Glutamatergic neuron (in vitro differentiated cells): ENCODE measurements around the gene COA1. TPM values are rescaled to one million over a fixed set of nuclear protein-coding genes. Genes with fewer than 3 reads are reported as not detected.

ENCODE experiments used
- DNase-seq: peaks from one replicate; pipeline ENCODE4 v3.0.0; 2022
- H3K27ac Mint-ChIP-seq: one replicate; pipeline ENCODE4 v1.8.0; 2020; ENCODE audit warnings: mild to moderate bottlenecking, mixed read lengths, inconsistent platforms; ENCODE audit not compliant: unreplicated experiment
- H3K27me3 Mint-ChIP-seq: one replicate; pipeline ENCODE4 v1.8.0; 2020; ENCODE audit warnings: mild to moderate bottlenecking, moderate library complexity, mixed read lengths, inconsistent platforms; ENCODE audit not compliant: unreplicated experiment
- H3K36me3 Mint-ChIP-seq: one replicate; pipeline ENCODE4 v1.8.0; 2020; ENCODE audit warnings: mild to moderate bottlenecking, mixed read lengths, inconsistent platforms; ENCODE audit not compliant: unreplicated experiment
- H3K4me1 Mint-ChIP-seq: one replicate; pipeline ENCODE4 v1.8.0; 2020; ENCODE audit warnings: mild to moderate bottlenecking, low read depth, mixed read lengths, inconsistent platforms; ENCODE audit not compliant: unreplicated experiment
- H3K4me3 Mint-ChIP-seq: one replicate; pipeline ENCODE4 v1.8.0; 2020; ENCODE audit warnings: mild to moderate bottlenecking, mixed read lengths, inconsistent platforms; ENCODE audit not compliant: unreplicated experiment
- H3K9me3 Mint-ChIP-seq: one replicate; pipeline ENCODE4 v1.8.0; 2020; ENCODE audit warnings: mild to moderate bottlenecking, moderate library complexity, mixed read lengths, inconsistent platforms; ENCODE audit not compliant: unreplicated experiment
- total RNA-seq: library from RNA; stranded (reverse); fragmentation: NEBNext Ultra II Directional; extraction: Animal tissue kit (Norgen Biotek cat#: 25700); gene quantifications from one replicate; pipeline ENCODE4 v1.2.1, GENCODE V29; 2021; ENCODE audit not compliant: unreplicated experiment
- TF ChIP-seq, protein P1 (sequence below): fragments of 200-600 bp; sonication (generic); IDR thresholded peaks from one replicate; pipeline ENCODE4 v1.5.0; 2021; ENCODE audit not compliant: partially characterized antibody, unreplicated experiment

The COA1 gene
- total RNA-seq, 1 donor from 2014 or later = 73.7 TPM

DNA sequence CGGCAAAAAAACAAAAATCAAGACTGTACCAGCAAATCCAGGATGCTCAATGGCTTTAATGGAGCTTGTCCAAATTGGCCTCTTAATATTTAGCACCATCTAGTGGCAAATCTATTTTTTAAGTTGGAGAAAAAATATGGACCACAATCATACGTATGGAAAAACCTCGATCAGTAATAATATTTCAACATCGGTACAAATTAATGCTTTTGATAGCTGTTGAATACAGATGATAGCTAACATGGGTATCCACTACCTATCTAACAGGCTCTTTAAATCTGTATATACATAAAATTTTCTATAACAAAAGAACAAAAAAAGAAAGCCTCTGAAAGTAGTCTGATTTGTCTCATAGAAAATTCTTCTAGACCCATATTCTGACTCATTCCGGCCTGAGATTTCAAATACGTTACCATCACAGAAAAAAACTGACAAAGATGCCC is 29.2 kb downstream of the COA1 start:
- Mint-ChIP-seq H3K4me1 (peaks cover 18% of the 10 kb centered on the region), H3K36me3 (peaks cover 16% of the 10 kb centered on the region)
- DNase-seq = no peak

DNA sequence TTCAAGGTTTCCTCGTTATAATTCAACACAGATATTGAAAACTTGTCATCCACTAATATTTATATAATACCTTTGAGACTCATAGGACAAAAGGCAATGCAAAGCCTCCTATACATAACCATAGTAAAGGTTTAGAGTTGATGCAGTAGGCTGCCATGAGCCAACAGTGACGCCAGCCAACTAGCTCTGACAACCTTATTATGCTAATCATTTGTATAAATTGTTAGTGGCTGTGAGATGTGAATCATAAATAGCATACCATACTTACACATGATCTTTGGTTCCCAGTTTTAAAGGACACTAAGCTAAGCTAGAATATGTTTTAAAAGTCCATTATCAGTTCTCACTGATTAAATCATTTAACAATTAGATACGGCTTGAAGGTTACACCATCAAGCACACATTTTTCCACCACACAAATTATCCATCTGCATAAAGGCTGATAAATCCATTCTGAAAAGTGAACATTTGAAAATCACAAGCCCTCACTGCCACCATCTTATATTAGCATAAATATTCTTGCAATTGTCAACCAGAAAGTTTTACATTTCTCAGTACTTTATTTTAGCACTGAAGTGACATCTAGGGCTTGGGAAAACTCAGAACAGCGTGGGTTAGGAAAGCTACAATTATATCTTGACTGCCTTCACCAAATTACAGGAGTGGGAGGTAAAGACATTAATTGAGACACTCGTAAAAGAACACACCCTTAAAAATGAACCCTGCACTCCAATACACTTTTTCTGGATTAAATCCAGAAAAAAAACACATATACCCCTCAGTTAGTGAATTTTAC is 30.7 kb downstream of the COA1 start:
- TF ChIP-seq, protein P1, sequence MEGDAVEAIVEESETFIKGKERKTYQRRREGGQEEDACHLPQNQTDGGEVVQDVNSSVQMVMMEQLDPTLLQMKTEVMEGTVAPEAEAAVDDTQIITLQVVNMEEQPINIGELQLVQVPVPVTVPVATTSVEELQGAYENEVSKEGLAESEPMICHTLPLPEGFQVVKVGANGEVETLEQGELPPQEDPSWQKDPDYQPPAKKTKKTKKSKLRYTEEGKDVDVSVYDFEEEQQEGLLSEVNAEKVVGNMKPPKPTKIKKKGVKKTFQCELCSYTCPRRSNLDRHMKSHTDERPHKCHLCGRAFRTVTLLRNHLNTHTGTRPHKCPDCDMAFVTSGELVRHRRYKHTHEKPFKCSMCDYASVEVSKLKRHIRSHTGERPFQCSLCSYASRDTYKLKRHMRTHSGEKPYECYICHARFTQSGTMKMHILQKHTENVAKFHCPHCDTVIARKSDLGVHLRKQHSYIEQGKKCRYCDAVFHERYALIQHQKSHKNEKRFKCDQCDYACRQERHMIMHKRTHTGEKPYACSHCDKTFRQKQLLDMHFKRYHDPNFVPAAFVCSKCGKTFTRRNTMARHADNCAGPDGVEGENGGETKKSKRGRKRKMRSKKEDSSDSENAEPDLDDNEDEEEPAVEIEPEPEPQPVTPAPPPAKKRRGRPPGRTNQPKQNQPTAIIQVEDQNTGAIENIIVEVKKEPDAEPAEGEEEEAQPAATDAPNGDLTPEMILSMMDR = no peak
- H3K4me3 Mint-ChIP-seq = no peak overlapping the region
- peaks cover 9% of the 10 kb centered on the region for H3K36me3 Mint-ChIP-seq
- peaks cover 18% of the 10 kb centered on the region for H3K4me1 Mint-ChIP-seq
- no peak overlapping the region for H3K27ac Mint-ChIP-seq
- H3K9me3 Mint-ChIP-seq = no peaks in the 10 kb centered on the region
- H3K27me3 Mint-ChIP-seq = no peaks in the 10 kb centered on the region
- DNase-seq = no peak

More for the DNA sequence above, 29.2 kb downstream of the COA1 start:
- Mint-ChIP-seq H3K4me3 (no peak overlapping the region), H3K27ac (no peak overlapping the region), H3K9me3 (no peaks in the 10 kb centered on the region), H3K27me3 (no peaks in the 10 kb centered on the region)
- TF ChIP-seq, protein P1 = peak; percentile 60

DNA sequence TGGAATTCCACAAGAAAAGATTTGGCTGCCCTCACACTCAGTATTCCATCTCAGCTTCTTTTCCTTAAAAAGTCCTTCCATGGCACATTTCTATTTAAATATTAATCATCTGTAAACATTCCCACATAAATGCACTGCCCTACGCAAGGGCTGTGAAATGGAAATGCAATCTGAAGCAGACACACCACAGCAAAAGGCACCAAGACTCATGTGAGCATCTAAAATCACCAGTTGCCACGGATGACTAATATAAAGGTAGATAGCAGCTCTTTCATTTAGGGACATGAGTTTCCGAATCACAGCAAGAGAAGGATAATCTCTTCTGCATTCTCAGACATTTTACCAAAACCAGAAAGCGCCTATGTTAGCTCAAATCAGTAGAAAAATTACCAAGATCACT is 31.6 kb downstream of the COA1 start:
- Mint-ChIP-seq H3K9me3 (no peaks in the 10 kb centered on the region), H3K4me1 (peaks cover 18% of the 10 kb centered on the region), H3K27ac (no peak overlapping the region), H3K27me3 (no peaks in the 10 kb centered on the region), H3K4me3 (no peak overlapping the region), H3K36me3 (peaks cover 2% of the 10 kb centered on the region)
- TF ChIP-seq, protein P1 = no peak
- DNase-seq = no peak

DNA sequence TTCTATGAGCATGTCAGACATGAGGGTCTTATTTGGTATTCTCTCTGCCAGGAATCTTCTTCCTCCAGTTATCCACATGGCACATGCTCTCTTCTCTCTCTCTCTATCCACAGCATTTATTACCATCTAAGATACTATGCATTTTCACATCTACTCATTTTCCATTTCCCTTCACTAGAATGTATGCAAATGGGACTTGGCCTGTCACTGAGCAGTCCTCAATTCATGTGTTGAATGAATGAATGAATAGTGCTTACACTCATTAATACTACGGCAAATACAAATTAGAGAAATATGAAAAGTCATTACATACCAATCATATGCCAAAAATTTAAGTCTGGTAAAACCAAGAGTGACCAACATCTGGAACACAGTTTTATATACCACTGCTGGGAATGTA is 34.0 kb downstream of the COA1 start:
- H3K36me3 Mint-ChIP-seq = no peaks in the 10 kb centered on the region
- TF ChIP-seq, protein P1 = no peak
- no peaks in the 10 kb centered on the region for H3K27me3 Mint-ChIP-seq
- no peak for DNase-seq
- no peak overlapping the region for H3K4me3 Mint-ChIP-seq
- no peaks in the 10 kb centered on the region for H3K9me3 Mint-ChIP-seq
- H3K27ac Mint-ChIP-seq = no peak overlapping the region
- peaks cover 11% of the 10 kb centered on the region for H3K4me1 Mint-ChIP-seq

DNA sequence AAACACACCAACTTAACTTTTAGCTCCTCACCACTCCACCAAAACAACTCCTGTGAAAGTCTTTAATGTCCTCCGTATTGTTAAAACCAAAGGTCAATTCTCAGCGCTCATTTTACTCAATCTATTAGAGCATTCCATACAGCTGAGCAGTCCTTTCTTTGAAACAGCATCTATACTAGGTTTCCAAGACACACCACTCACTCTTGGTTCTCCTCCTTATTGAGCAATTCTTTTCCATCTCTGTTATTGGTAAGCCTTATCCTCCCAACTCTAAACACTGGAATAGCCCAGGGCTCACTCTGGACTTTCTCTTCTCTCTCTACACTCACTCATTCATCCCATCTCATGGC is 34.9 kb downstream of the COA1 start:
- Mint-ChIP-seq H3K4me1 (peaks cover 9% of the 10 kb centered on the region), H3K27me3 (no peaks in the 10 kb centered on the region), H3K9me3 (no peaks in the 10 kb centered on the region), H3K4me3 (no peak overlapping the region), H3K36me3 (no peaks in the 10 kb centered on the region), H3K27ac (no peak overlapping the region)
- no peak for DNase-seq
- TF ChIP-seq, protein P1 = no peak
